ENCODE results near the gene CCBE1. TPM values are rescaled to one million over a fixed set of nuclear protein-coding genes. Genes with fewer than 3 reads are reported as not detected.

The CCBE1 gene
- total RNA-seq, 2 experiments from 2014 or later = 0.14 TPM; not detected in 1

DNA sequence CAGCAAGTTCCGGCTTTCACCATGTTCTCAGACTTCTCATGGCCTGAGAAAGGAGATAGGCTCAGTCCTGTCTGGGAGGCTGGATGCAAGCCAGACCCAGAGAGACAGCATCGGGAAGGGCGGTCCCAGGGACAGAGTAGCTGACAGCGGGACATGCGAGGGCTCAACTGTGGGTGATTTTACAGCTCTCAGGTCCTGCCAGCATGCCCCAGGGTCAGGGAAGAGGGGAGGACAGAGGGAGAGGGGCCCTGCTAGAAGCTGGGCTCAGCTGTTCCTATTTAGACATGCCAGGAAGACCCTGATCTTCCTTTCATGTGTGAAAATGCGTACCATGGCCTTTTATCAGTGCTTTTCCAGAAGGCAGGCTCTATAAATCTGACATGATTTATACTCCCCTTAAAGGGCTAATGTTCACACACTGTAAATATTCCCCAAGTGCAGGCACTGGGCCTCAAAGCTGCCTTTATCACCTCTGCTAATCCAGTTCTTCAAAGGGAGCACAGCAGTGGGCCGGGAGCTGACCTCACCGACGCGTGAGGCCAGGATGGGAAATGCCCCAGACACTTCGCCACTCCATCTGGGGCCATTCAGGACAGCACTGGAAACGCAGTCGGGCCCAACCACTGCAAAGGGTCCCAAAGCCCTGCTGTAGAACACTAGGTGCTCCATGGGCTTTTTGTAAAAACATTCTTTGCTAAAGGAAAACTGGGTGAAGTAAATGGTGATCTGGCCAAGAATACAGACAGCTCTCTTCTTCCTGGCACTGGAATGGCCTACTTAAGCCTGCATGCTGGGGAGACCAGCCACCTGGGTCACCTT lies 242.1 kb downstream of the CCBE1 start:
- Mint-ChIP-seq H3K9me3 (ENCODE audit: low read depth) (no peaks in the 10 kb centered on the region), H3K27ac (no peak overlapping the region), H3K4me3 (no peak overlapping the region), H3K4me1 (no peaks in the 10 kb centered on the region), H3K36me3 (ENCODE audit: low read depth) (no peaks in the 10 kb centered on the region), H3K27me3 (peaks cover 10% of the 10 kb centered on the region)
- no peak for ATAC-seq
- POLR2A ChIA-PET = no interaction called here
- intact Hi-C loops (cut with DNase I, micrococcal nuclease) = loop anchor here in 1 of 2 experiments (5.0 kb wide), 1 partner anchor 367 kb away; no protein-coding TSS in a partner anchor
- no peak for DNase-seq
- CTCF ChIA-PET = no interaction called here

DNA sequence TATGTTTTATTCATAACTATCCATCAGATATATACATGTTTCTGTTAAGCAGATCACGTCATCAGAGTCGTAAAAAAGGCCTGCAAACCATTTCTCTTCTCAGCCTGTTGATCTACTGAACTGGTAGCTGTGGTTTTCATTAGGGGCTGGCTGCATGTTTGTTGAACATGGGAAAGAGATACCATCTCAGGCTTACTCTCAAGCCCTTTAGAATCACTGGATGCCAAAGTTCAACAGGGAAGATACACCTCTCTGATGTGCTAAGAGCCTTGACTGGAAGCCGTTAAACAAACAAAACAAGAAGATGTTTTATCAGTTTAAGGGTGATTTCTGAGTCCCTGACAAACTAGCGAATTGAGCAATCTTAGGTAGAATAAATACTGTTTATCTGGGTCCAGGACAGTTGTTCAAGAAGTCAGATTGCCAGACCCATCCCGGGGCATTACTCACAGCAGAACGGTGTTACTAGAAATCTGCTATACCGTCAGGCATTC lies 243.7 kb downstream of the CCBE1 start:
- ATAC-seq (no peak), DNase-seq (no peak)
- no peak overlapping the region for H3K4me3 Mint-ChIP-seq
- H3K9me3 Mint-ChIP-seq (ENCODE audit: low read depth) = no peaks in the 10 kb centered on the region
- no peaks in the 10 kb centered on the region for H3K36me3 Mint-ChIP-seq (ENCODE audit: low read depth)
- H3K27me3 Mint-ChIP-seq = peaks cover 4% of the 10 kb centered on the region
- POLR2A ChIA-PET = interaction anchor here (0.7 kb wide), 1 partner anchor 1906 kb away, joined by 3 read pairs; no protein-coding TSS in a partner anchor
- intact Hi-C loops (cut with DNase I, micrococcal nuclease) = no loop called here
- no peaks in the 10 kb centered on the region for H3K4me1 Mint-ChIP-seq
- CTCF ChIA-PET = interaction anchor here (0.7 kb wide), 1 partner anchor 151 kb away, joined by 3 read pairs; no protein-coding TSS in a partner anchor
- H3K27ac Mint-ChIP-seq = no peak overlapping the region

DNA sequence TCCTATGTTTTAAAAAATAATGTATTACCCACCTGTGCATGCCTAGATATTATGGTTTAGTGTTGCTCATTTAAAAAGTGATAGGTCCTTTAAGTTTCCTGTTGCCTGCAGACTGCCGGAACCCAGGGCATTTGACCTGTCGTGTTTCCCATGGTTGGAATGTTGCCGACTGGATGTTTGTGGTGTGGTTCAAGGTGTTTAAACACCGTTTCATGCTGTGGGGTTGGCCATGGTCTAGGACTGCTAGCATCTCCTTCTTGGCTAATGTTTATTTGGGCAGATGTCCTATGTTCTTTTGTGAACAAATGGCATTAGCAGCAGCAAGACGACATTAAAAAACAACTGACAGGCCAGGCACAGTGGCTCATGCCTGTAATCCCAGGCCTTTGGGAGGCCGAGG lies 245.3 kb downstream of the CCBE1 start:
- POLR2A ChIA-PET = no interaction called here
- Mint-ChIP-seq H3K4me3 (no peak overlapping the region), H3K4me1 (no peaks in the 10 kb centered on the region), H3K36me3 (ENCODE audit: low read depth) (no peaks in the 10 kb centered on the region), H3K27ac (no peak overlapping the region), H3K27me3 (peaks cover 3% of the 10 kb centered on the region), H3K9me3 (ENCODE audit: low read depth) (no peaks in the 10 kb centered on the region)
- intact Hi-C loops (cut with DNase I, micrococcal nuclease) = no loop called here
- CTCF ChIA-PET = no interaction called here
- no peak for ATAC-seq
- no peak for DNase-seq

DNA sequence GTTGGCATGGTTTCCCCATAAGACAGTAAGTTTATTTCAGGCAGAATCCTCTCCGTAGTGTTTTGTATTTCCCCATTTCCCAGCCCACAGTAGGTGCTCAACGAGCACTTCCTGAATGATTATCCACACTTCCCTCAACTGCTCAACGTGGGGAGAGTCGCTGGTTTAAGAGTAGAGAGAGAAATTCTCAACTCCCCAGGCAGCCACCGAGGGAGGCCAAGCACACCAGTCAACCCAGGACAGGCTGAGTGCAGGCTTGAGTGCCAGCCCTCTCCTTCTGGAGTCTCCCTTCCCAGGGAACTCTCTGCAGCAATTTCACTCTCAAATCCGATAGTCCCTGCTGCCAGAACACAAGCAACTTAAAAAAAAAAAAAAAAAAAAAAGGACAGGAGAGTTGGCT lies 246.2 kb downstream of the CCBE1 start:
- intact Hi-C loops (cut with DNase I, micrococcal nuclease) = no loop called here
- Mint-ChIP-seq H3K9me3 (ENCODE audit: low read depth) (no peaks in the 10 kb centered on the region), H3K4me1 (no peaks in the 10 kb centered on the region), H3K27me3 (peaks cover 6% of the 10 kb centered on the region), H3K4me3 (no peak overlapping the region), H3K27ac (no peak overlapping the region), H3K36me3 (ENCODE audit: low read depth) (no peaks in the 10 kb centered on the region)
- ChIA-PET CTCF (no interaction called here), POLR2A (no interaction called here)
- DNase-seq (no peak), ATAC-seq (no peak)

- no peak for ATAC-seq
- DNase-seq = no peak
- H3K4me1 Mint-ChIP-seq = no peaks in the 10 kb centered on the region
- ChIA-PET CTCF (interaction anchor here (1.0 to 3.2 kb wide), 2 partner anchors 10 to 17 kb away, joined by 3 to 18 read pairs; no protein-coding TSS in a partner anchor), POLR2A (no interaction called here)
- H3K36me3 Mint-ChIP-seq (ENCODE audit: low read depth) = no peaks in the 10 kb centered on the region
- H3K4me3 Mint-ChIP-seq = no peak overlapping the region
- H3K27ac Mint-ChIP-seq = no peak overlapping the region
- intact Hi-C loops (cut with DNase I, micrococcal nuclease) = no loop called here
- peaks cover 11% of the 10 kb centered on the region for H3K27me3 Mint-ChIP-seq
- H3K9me3 Mint-ChIP-seq (ENCODE audit: low read depth) = no peaks in the 10 kb centered on the region
Measured at GRCh38 chr18:59448546-59448945, 248.7 kb downstream of the CCBE1 start.

DNA sequence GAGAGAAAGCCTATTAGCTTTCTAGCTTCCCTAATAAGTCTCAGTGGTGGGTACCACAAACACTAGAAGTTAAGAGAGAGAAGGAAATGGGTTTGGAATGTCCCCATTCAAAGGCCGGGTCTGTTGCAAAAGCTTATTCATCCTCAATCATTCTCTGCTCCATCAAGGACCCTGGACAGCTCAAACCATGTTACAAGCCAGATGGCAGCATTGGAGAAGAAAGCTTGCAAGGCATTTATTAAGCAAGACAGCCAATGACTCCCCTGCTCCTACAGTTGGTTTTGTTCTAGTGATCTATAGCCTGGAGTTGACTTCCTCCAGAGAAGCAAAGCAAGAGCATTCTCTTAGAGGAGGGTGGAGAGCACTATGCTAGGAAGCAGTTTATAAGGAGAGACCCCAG lies 251.2 kb downstream of the CCBE1 start:
- no peak overlapping the region for H3K27ac Mint-ChIP-seq
- CTCF ChIA-PET = interaction anchor here (0.7 to 3.6 kb wide), 2 partner anchors 14 to 16 kb away, joined by 4 to 15 read pairs; no protein-coding TSS in a partner anchor
- H3K36me3 Mint-ChIP-seq (ENCODE audit: low read depth) = no peaks in the 10 kb centered on the region
- H3K9me3 Mint-ChIP-seq (ENCODE audit: low read depth) = peaks cover 3% of the 10 kb centered on the region
- POLR2A ChIA-PET = no interaction called here
- ATAC-seq (no peak), DNase-seq (no peak)
- H3K4me3 Mint-ChIP-seq = no peak overlapping the region
- no peaks in the 10 kb centered on the region for H3K4me1 Mint-ChIP-seq
- intact Hi-C loops (cut with DNase I, micrococcal nuclease) = no loop called here
- peaks cover 11% of the 10 kb centered on the region for H3K27me3 Mint-ChIP-seq

DNA sequence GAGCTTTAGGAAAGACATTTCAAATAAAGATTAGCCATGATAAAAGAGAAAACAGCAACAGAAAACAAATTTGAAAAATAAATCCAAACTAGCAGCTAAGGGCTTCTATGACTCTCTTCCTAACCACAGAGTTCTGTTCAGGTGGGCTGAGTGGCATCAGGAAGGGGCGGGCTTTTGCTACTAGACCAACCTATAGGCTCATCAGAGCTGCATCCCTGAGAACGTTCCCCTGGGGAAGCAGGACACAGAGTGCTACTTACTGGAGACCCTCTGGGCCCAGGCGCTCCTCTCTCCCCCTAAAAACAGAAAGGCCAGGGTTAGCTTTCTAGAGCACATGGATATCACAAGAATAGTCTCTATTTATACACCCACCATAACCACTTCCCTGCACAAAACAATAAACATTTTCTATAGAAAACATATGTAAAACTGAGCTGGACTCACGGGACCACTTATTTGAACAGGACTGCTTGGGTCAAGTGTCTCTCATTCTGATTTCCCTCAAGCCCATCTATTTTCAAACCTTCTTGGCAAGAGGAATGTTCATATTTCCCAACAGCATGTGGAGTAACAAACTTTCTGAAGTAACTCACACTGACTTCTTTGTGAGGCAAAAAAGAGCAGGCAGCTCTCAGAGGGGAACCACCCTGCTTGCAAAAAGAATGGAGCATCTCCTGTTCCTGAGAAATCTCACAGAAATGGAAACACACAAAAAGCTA lies 259.2 kb downstream of the CCBE1 start:
- Mint-ChIP-seq H3K4me3 (no peak overlapping the region), H3K27me3 (peaks cover 7% of the 10 kb centered on the region), H3K27ac (no peak overlapping the region), H3K36me3 (ENCODE audit: low read depth) (no peaks in the 10 kb centered on the region), H3K4me1 (no peaks in the 10 kb centered on the region), H3K9me3 (ENCODE audit: low read depth) (peaks cover 3% of the 10 kb centered on the region)
- intact Hi-C loops (cut with DNase I, micrococcal nuclease) = no loop called here
- POLR2A ChIA-PET = no interaction called here
- DNase-seq (no peak), ATAC-seq (no peak)
- CTCF ChIA-PET = interaction anchor here (0.9 to 1.8 kb wide), 2 partner anchors 21 to 386 kb away, joined by 3 to 6 read pairs; no protein-coding TSS in a partner anchor

DNA sequence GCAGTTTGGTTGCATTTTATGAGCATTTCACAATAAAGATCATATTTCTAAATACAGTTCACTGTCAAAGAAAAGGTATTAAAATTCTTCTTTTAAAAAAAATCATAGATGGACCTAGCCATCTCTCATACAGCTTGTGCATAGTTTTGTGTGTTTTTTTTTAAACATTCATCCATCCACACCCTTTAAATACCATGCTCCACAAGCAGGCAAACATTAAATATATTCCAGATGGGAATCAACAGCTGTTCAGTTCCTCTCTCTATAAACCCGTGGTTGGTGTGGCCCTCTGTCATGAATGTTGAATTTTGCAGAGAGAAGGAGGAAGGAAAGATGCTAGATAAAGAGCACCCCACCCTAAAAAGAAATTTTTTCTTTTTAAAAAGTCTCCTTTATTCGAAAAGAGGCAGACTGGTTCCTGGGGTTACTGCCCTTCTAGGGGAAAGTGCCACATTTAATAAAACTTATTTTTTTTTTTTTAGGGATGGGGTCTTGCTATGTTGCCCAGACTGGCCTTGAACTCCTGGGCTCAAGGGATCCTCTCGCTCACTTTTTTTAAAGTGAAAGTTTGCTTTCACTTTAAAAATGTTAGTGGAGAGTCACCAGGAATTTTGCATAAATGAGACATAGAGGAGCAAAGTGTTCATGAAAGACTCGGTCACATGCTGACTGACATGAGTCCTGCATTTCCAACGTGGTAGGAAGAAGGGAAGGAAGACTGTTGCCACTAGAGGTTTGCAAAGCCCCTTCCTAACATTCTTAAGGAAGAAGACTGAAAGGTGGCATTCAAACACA lies 264.2 kb downstream of the CCBE1 start:
- no peak overlapping the region for H3K4me3 Mint-ChIP-seq
- CTCF ChIA-PET = no interaction called here
- DNase-seq = no peak
- POLR2A ChIA-PET = no interaction called here
- H3K27ac Mint-ChIP-seq = no peak overlapping the region
- H3K9me3 Mint-ChIP-seq (ENCODE audit: low read depth) = no peaks in the 10 kb centered on the region
- no peaks in the 10 kb centered on the region for H3K4me1 Mint-ChIP-seq
- peaks cover 9% of the 10 kb centered on the region for H3K27me3 Mint-ChIP-seq
- no peak for ATAC-seq
- intact Hi-C loops (cut with DNase I, micrococcal nuclease) = no loop called here
- H3K36me3 Mint-ChIP-seq (ENCODE audit: low read depth) = no peaks in the 10 kb centered on the region

DNA sequence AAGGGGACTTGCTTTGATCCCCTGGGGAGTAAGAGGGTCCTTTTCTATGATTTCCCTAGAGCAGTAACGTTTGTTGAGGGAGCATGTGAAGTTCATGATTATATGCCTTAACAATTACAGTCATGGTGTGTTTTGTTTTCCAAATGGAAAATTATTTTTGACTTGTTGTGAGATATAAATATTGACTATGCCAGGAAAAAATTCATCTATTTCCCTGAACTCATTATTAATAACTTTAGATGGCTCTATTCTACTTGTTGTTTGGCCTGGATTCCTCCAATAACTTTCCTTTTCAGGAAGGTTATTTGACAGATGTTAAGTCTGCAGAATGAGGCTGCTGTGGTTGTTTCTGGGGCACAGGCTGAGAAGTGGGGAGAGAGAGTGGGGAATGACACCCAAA lies 266.1 kb downstream of the CCBE1 start:
- DNase-seq (no peak), ATAC-seq (no peak)
- no peaks in the 10 kb centered on the region for H3K9me3 Mint-ChIP-seq (ENCODE audit: low read depth)
- no peaks in the 10 kb centered on the region for H3K4me1 Mint-ChIP-seq
- no peaks in the 10 kb centered on the region for H3K36me3 Mint-ChIP-seq (ENCODE audit: low read depth)
- intact Hi-C loops (cut with DNase I, micrococcal nuclease) = no loop called here
- peaks cover 9% of the 10 kb centered on the region for H3K27me3 Mint-ChIP-seq
- no peak overlapping the region for H3K27ac Mint-ChIP-seq
- ChIA-PET POLR2A (no interaction called here), CTCF (no interaction called here)
- no peak overlapping the region for H3K4me3 Mint-ChIP-seq

GRCh38 chr18:59429608-59430007 lies 267.6 kb downstream of the CCBE1 start:
- H3K27me3 Mint-ChIP-seq = peaks cover 9% of the 10 kb centered on the region
- POLR2A ChIA-PET = no interaction called here
- CTCF ChIA-PET = interaction anchor here (0.7 to 0.9 kb wide), 2 partner anchors 17 to 989 kb away, joined by 3 to 4 read pairs; no protein-coding TSS in a partner anchor

GRCh38 chr18:59428018-59428417 lies 269.2 kb downstream of the CCBE1 start:
- Mint-ChIP-seq H3K4me1 (no peaks in the 10 kb centered on the region), H3K36me3 (ENCODE audit: low read depth) (no peaks in the 10 kb centered on the region), H3K4me3 (no peak overlapping the region), H3K9me3 (ENCODE audit: low read depth) (no peaks in the 10 kb centered on the region), H3K27me3 (peaks cover 8% of the 10 kb centered on the region), H3K27ac (no peak overlapping the region)
- POLR2A ChIA-PET = no interaction called here
- ATAC-seq (no peak), DNase-seq (no peak)
- intact Hi-C loops (cut with DNase I, micrococcal nuclease) = no loop called here
- CTCF ChIA-PET = no interaction called here

More at GRCh38 chr18:59429608-59430007, 267.6 kb downstream of the CCBE1 start:
- DNase-seq = no peak
- Mint-ChIP-seq H3K27ac (no peak overlapping the region), H3K36me3 (ENCODE audit: low read depth) (no peaks in the 10 kb centered on the region), H3K4me1 (no peaks in the 10 kb centered on the region), H3K9me3 (ENCODE audit: low read depth) (no peaks in the 10 kb centered on the region), H3K4me3 (no peak overlapping the region)
- no peak for ATAC-seq
- intact Hi-C loops (cut with DNase I, micrococcal nuclease) = no loop called here
